GM23338 (cell line): ENCODE data around the gene PTP4A2. TPM values are rescaled to one million over a fixed set of nuclear protein-coding genes. Genes with fewer than 3 reads are reported as not detected.
A peak's percentile ranks its signal among the peaks of the same experiment; 100 is the strongest.

Experiments
- ATAC-seq: fragments of 200-7000 bp; cut with Tn5 transposase; 3 replicates; pipeline ENCODE4 v1.9.1; 2020
- DNase-seq: peaks from one replicate; pipeline ENCODE4 v3.0.0-alpha.2; 2015; ENCODE audit warnings: low spot score
- H2AFZ ChIP-seq: fragments of 200-600 bp; sonication (generic); 2 replicates; pipeline ENCODE4 v1.8.0; 2016; ENCODE audit warnings: antibody characterized with exemption, mild to moderate bottlenecking, moderate library complexity
- H3F3A ChIP-seq: fragments of 200-600 bp; sonication (generic); replicated peaks from 2 replicates; pipeline ENCODE4 v1.8.0; 2017; ENCODE audit warnings: antibody characterized with exemption, mixed run types, low read depth
- H3K27ac ChIP-seq: fragments of 200-600 bp; sonication (generic); 2 replicates; pipeline ENCODE4 v1.6.1; 2016; ENCODE audit warnings: low read depth
- H3K27me3 ChIP-seq: fragments of 200-600 bp; sonication (generic); 2 replicates; pipeline ENCODE4 v1.8.0; 2016; ENCODE audit warnings: mild to moderate bottlenecking, mixed run types, moderate library complexity; ENCODE audit not compliant: insufficient read depth
- H3K36me3 ChIP-seq: fragments of 200-600 bp; sonication (generic); 2 replicates; pipeline ENCODE4 v1.8.0; 2016; ENCODE audit warnings: mild to moderate bottlenecking; ENCODE audit not compliant: insufficient read depth
- H3K4me1 ChIP-seq: fragments of 200-600 bp; sonication (generic); 2 replicates; pipeline ENCODE4 v1.8.0; 2016; ENCODE audit warnings: mild to moderate bottlenecking, moderate library complexity; ENCODE audit not compliant: insufficient read depth
- H3K4me2 ChIP-seq: fragments of 200-600 bp; sonication (generic); 2 replicates; pipeline ENCODE4 v1.7.1; 2017; ENCODE audit warnings: mixed run types
- H3K4me3 ChIP-seq: fragments of 200-600 bp; sonication (generic); 2 replicates; pipeline ENCODE4 v1.6.1; 2016; ENCODE audit warnings: mixed run types
- H3K79me2 ChIP-seq: fragments of 200-600 bp; sonication (generic); replicated peaks from 2 replicates; pipeline ENCODE4 v1.8.0; 2017; ENCODE audit warnings: mild to moderate bottlenecking; ENCODE audit not compliant: insufficient read depth
- H3K9me2 ChIP-seq: fragments of 200-600 bp; sonication (generic); 2 replicates; pipeline ENCODE4 v1.8.0; 2017; ENCODE audit not compliant: insufficient read depth
- H4K20me1 ChIP-seq: fragments of 200-600 bp; sonication (generic); replicated peaks from 2 replicates; pipeline ENCODE4 v1.8.0; 2017; ENCODE audit warnings: mild to moderate bottlenecking; ENCODE audit not compliant: insufficient read depth
- H3K27ac Mint-ChIP-seq: 2 replicates; pipeline ENCODE4 v1.8.0; 2020; ENCODE audit warnings: inconsistent platforms, mild to moderate bottlenecking, moderate library complexity, mixed read lengths
- H3K27me3 Mint-ChIP-seq: 3 replicates; pipeline ENCODE4 v1.8.0; 2022; ENCODE audit warnings: low read depth, mild to moderate bottlenecking, moderate library complexity, mixed read lengths, inconsistent platforms; ENCODE audit not compliant: insufficient read depth, poor library complexity
- H3K36me3 Mint-ChIP-seq: 3 replicates; pipeline ENCODE4 v1.8.0; 2021; ENCODE audit warnings: low read depth, mild to moderate bottlenecking, inconsistent platforms, moderate library complexity, mixed read lengths
- H3K4me1 Mint-ChIP-seq: 3 replicates; pipeline ENCODE4 v1.8.0; 2020; ENCODE audit warnings: mild to moderate bottlenecking, inconsistent platforms, mixed read lengths
- H3K4me3 Mint-ChIP-seq: 3 replicates; pipeline ENCODE4 v1.8.0; 2021; ENCODE audit warnings: moderate library complexity, mild to moderate bottlenecking, inconsistent platforms, mixed read lengths
- H3K9me3 Mint-ChIP-seq: 3 replicates; pipeline ENCODE4 v1.8.0; 2020; ENCODE audit warnings: moderate library complexity, mild to moderate bottlenecking, inconsistent platforms, mixed read lengths
- CREB1 ChIP-seq: fragments of 250-450 bp; sonication (Bioruptor Pico); IDR thresholded peaks from 2 replicates; pipeline ENCODE4 v1.5.0; 2020; ENCODE audit warnings: low read depth, mild to moderate bottlenecking, moderate library complexity
- ETS1 ChIP-seq: IDR thresholded peaks from 2 replicates; pipeline ENCODE4 v1.6.1; 2016; ENCODE audit warnings: antibody characterized with exemption
- EZH2 ChIP-seq: fragments of 200-600 bp; sonication (generic); IDR thresholded peaks from one replicate; pipeline ENCODE4 v1.8.0; 2017; ENCODE audit warnings: antibody characterized with exemption, mild to moderate bottlenecking, low read depth; ENCODE audit not compliant: unreplicated experiment
- EZH2phosphoT487 ChIP-seq: fragments of 200-600 bp; sonication (generic); IDR thresholded peaks from one replicate; pipeline ENCODE4 v1.8.1; 2018; ENCODE audit warnings: antibody characterized with exemption; ENCODE audit not compliant: unreplicated experiment
- JUNB ChIP-seq: IDR thresholded peaks from one replicate; pipeline ENCODE4 v1.6.1; 2016; ENCODE audit warnings: antibody characterized with exemption; ENCODE audit not compliant: unreplicated experiment
- NANOG ChIP-seq: IDR thresholded peaks from 2 replicates; pipeline ENCODE4 v1.6.1; 2016; ENCODE audit warnings: antibody characterized with exemption, borderline replicate concordance
- POLR2AphosphoS5 ChIP-seq: IDR thresholded peaks from 2 replicates; pipeline ENCODE4 v1.6.1; 2016; ENCODE audit warnings: antibody characterized with exemption, low read depth
- REST ChIP-seq: IDR thresholded peaks from one replicate; pipeline ENCODE4 v1.6.1; 2018; ENCODE audit warnings: antibody characterized with exemption; ENCODE audit not compliant: unreplicated experiment
- STAT1 ChIP-seq: IDR thresholded peaks from one replicate; pipeline ENCODE4 v1.6.1; 2016; ENCODE audit warnings: antibody characterized with exemption; ENCODE audit not compliant: unreplicated experiment
- ZNF114 ChIP-seq: fragments of 250-450 bp; sonication (Bioruptor Pico); IDR thresholded peaks from 2 replicates; pipeline ENCODE4 v1.5.0; 2020; ENCODE audit warnings: mild to moderate bottlenecking, moderate library complexity
- ZNF331 ChIP-seq: fragments of 250-450 bp; sonication (Bioruptor Pico); IDR thresholded peaks from 2 replicates; pipeline ENCODE4 v1.5.0; 2020; ENCODE audit warnings: low read depth, mild to moderate bottlenecking, moderate library complexity
- polyA plus RNA-seq: library from polyadenylated mRNA; unstranded; fragments of >200 nt; fragmentation: Nextera tagmentation; extraction: Ambion mirVana; gene quantifications from 2 replicates; pipeline ENCODE4 v1.2.1, GENCODE V29; 2016
- total RNA-seq: library from RNA; depleted of rRNA; stranded (reverse); fragments of >200 nt; shearing (Covaris generic); gene quantifications from 2 replicates; pipeline ENCODE4 v1.2.3, GENCODE V29; 2014
- TF ChIP-seq, protein P1 (sequence below), 2 experiments: fragments of 200-600 bp in 1 of 2; sonication (generic) in 1 of 2; conservative IDR thresholded peaks; 2 replicates each; pipeline versions ENCODE4 v1.5.1 to v1.6.1; 2016 to 2017; ENCODE audit warnings: antibody characterized with exemption in 2 of 2, low read depth in 2 of 2, mild to moderate bottlenecking in 2 of 2, moderate library complexity in 1 of 2

Gene PTP4A2
- total and polyA plus RNA-seq, 2 experiments from 2014 or later = 153 to 260 TPM

GRCh38 chr1:31905681-31906080 lies 32.5 kb downstream of the PTP4A2 start:
- DNase-seq = no peak
- Histone ChIP-seq H2AFZ (no peak overlapping the region), H3K9me2 (no peaks in the 10 kb centered on the region), H3K79me2 (no peaks in the 10 kb centered on the region), H3K27me3 (no peaks in the 10 kb centered on the region), H3K4me2 (no peak overlapping the region), H3K27ac (0 out of 2 replicates have a peak overlapping the region, but pooled peaks have one; percentile 55), H3K4me1 (no peaks in the 10 kb centered on the region), H3K4me3 (no peak overlapping the region), H3F3A (0 out of 2 replicates have a peak, but pooled peaks cover 3% of the 10 kb centered on the region), H4K20me1 (no peaks in the 10 kb centered on the region; the same call in 1 of the 2 replicates), H3K36me3 (peaks cover 17% of the 10 kb centered on the region; the same call in 1 of the 2 replicates)
- no peak for ATAC-seq
- Mint-ChIP-seq H3K27me3 (peaks cover 6% of the 10 kb centered on the region), H3K36me3 (peaks cover 35% of the 10 kb centered on the region), H3K9me3 (peaks cover 4% of the 10 kb centered on the region; the same call in 1 of the 3 replicates), H3K4me3 (no peak overlapping the region), H3K4me1 (no peaks in the 10 kb centered on the region), H3K27ac (no peak overlapping the region)
- no peak for TF ChIP-seq JUNB
- no peak for TF ChIP-seq ETS1
- no peak for TF ChIP-seq EZH2
- no peak for TF ChIP-seq EZH2phosphoT487
- no peak for TF ChIP-seq STAT1
- no peak for TF ChIP-seq REST
- TF ChIP-seq NANOG = no peak
- no peak for TF ChIP-seq POLR2AphosphoS5
- no peak for TF ChIP-seq ZNF331 (CRISPR knock-in tag)
- no peak for TF ChIP-seq CREB1

- no peak for ATAC-seq
- TF ChIP-seq EZH2phosphoT487 (no peak), REST (no peak), ETS1 (no peak), CREB1 (no peak), POLR2AphosphoS5 (no peak), STAT1 (no peak), JUNB (no peak), EZH2 (no peak), NANOG (no peak), ZNF114 (CRISPR knock-in tag) (no peak)
- TF ChIP-seq, protein P1, sequence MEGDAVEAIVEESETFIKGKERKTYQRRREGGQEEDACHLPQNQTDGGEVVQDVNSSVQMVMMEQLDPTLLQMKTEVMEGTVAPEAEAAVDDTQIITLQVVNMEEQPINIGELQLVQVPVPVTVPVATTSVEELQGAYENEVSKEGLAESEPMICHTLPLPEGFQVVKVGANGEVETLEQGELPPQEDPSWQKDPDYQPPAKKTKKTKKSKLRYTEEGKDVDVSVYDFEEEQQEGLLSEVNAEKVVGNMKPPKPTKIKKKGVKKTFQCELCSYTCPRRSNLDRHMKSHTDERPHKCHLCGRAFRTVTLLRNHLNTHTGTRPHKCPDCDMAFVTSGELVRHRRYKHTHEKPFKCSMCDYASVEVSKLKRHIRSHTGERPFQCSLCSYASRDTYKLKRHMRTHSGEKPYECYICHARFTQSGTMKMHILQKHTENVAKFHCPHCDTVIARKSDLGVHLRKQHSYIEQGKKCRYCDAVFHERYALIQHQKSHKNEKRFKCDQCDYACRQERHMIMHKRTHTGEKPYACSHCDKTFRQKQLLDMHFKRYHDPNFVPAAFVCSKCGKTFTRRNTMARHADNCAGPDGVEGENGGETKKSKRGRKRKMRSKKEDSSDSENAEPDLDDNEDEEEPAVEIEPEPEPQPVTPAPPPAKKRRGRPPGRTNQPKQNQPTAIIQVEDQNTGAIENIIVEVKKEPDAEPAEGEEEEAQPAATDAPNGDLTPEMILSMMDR (conservative IDR thresholded peaks at IDR 0.05; ENCODE audit: low read depth in 2 of 2) = no peak
Measured at GRCh38 chr1:31905093-31905509, 33.1 kb downstream of the PTP4A2 start.

More at GRCh38 chr1:31905093-31905509, 33.1 kb downstream of the PTP4A2 start:
- H3K4me3 Mint-ChIP-seq = no peak overlapping the region
- Histone ChIP-seq H3K4me2 (no peak overlapping the region), H3K4me1 (no peaks in the 10 kb centered on the region), H3K79me2 (no peaks in the 10 kb centered on the region), H3K36me3 (peaks cover 17% of the 10 kb centered on the region; the same call in 1 of the 2 replicates), H3K27ac (no peak overlapping the region), H4K20me1 (no peaks in the 10 kb centered on the region; the same call in 1 of the 2 replicates), H2AFZ (no peak overlapping the region), H3K27me3 (no peaks in the 10 kb centered on the region), H3K4me3 (no peak overlapping the region), H3F3A (0 out of 2 replicates have a peak, but pooled peaks cover 3% of the 10 kb centered on the region), H3K9me2 (no peaks in the 10 kb centered on the region)
- H3K27ac Mint-ChIP-seq = no peak overlapping the region
- H3K4me1 Mint-ChIP-seq = no peaks in the 10 kb centered on the region
- peaks cover 4% of the 10 kb centered on the region; the same call in 1 of the 3 replicates for H3K9me3 Mint-ChIP-seq
- no peak for DNase-seq
- peaks cover 35% of the 10 kb centered on the region for H3K36me3 Mint-ChIP-seq
- H3K27me3 Mint-ChIP-seq = peaks cover 6% of the 10 kb centered on the region
